GM18867 (cell line): ENCODE data around the gene SMIM11.

ENCODE experiments used
- ATAC-seq: cut with Tn5 transposase; IDR thresholded peaks from one replicate; pipeline ENCODE4 v1.9.1; 2021; ENCODE audit warnings: mild to moderate bottlenecking, moderate library complexity; ENCODE audit not compliant: unreplicated experiment

The SMIM11 gene, protein sequence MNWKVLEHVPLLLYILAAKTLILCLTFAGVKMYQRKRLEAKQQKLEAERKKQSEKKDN

GRCh38 chr21:34374940-34375618, at the start of gene SMIM11:
Gene SMIM11 (plus strand): TSS chr21:34375507. CDS start chr21:34379505, 3,998 bp downstream.
- peak; percentile 93 for ATAC-seq

- ATAC-seq = no peak
These were observed 45.3 kb upstream of the SMIM11 start for GRCh38 chr21:34330055-34330454.

DNA sequence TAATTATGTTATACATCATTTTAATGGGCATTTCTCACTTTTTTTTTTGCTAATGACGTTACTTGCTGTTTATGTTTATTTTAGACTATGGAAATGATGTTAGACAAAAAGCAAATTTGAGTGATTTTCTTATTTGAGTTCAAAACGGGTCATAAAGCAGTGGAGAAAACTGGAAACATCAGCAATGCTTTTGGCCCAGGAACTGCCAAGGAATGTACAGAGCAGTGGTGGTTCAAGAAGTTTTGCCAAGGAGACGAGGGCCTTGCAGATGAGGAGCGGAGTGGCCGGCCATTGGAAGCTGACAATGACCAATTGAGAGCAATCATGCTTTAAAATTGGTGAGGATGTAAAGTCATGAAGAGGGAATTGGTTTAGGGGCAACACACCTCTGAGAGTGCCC, 43.6 kb upstream of the SMIM11 start:
- ATAC-seq = no peak

- no peak for ATAC-seq
These were observed 43.0 kb upstream of the SMIM11 start for GRCh38 chr21:34332347-34332746.

GRCh38 chr21:34333121-34333739, 42.1 kb upstream of the SMIM11 start:
- ATAC-seq = no peak

- no peak for ATAC-seq
These were observed 40.0 kb upstream of the SMIM11 start for GRCh38 chr21:34335316-34335715.

DNA sequence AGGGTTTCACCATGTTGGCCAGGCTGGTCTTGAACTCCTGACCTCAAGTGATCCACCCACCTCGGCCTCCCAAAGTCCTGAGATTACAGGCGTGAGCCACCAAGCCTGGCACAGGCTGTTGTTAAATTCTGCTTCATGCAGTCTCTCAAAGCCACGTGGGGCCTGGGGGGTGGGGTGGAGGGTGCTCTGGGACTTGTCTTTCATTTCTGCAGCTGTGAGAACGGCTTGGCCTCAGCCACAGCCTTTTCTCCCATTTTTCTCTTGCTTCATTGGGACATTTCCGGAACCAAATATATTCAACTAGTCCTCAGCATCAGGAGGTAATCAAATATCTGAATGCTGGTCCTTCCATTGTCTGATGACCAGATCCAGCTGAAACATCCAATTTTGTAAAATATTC, 39.1 kb upstream of the SMIM11 start:
- ATAC-seq = no peak

DNA sequence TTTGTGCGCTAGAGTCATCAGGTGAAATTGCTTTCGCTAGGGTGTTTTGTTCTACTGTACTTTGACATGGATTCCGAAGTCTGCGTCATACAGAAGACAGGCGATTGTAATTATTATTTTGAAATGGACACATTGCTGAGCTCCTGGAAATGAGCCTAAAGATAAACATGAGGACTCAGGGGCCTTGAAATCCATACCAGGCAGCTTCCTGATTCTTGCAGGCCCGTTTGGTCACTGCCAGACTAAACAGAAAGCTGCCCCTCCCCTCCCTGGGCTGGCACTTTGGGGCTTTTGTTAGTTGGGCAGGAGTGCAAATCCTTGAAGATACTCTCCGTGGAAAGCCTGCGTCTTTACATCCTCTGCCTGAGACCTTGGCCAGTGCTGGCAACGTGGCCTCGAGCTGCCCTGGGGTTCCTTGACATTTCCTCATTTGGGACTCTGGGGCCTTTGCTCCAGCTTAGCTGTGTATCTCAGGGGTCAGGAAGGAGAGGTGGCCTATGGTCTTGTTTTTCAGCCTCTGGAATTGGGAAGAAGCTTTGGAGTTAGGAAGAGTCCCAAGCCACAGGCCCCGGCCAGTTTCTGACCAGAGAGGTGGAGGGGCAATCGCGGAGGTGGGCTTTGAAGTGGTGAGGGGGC, 38.4 kb upstream of the SMIM11 start:
- ATAC-seq = no peak

- no peak for ATAC-seq
These were observed 37.6 kb upstream of the SMIM11 start for GRCh38 chr21:34337741-34338140.

DNA sequence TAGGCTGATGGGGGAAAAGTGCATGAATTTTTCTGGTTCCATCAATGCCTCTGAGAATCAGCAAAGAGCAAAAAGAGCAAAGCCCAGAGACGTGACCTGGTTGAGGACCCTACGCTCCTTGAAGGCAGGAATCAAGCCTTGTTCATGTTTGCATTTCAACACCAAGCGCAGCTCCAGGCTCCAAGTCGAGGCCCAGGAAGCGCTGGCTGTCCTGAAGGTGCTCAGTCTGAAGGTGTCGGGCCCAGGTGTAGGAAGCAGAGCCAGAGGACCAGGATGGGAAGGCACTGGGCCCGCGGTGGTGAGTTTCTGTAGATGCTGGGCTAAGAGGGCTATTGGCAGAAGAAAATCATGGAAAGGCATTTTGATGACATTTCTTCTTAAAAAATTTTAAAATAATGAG, 37.1 kb upstream of the SMIM11 start:
- no peak for ATAC-seq

DNA sequence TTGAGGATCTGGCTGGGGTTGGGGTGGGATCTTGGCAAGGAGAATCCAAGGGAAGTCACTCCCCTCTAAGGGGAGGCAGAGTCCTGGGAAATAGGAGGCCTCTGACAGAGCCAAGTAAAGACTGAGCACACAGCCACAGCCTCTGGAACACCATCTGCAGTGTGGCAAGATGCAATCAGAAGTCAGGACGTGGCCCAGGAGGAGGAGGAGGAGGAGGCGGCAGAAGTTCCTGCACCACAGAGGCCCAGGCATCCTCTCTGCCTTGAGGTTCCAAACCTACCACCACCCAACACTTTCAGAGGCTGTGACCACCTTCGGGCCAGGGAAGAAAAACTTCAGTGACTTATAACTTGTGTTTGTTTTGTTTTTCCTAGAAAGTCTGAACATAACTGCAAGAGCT, 35.2 kb upstream of the SMIM11 start:
- no peak for ATAC-seq

DNA sequence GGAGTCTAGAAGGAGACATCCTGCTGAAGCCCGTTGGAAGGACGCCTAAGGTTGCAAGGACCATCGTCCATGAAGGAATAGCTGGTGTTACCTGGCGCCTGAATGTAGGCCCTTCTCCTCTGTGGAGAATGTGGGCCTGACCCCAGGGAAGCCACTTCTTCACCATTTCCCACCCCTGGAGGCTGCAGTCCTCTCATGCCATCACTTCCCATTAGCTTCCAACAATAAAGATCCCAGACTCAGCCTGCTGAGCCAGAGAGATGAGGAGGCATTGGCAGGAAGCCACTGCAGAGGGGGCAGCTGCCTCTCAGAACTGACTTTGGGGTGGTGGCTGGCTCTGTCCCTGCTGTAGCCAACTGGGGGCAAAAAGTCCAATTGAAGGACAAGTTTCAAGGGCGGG, 32.8 kb upstream of the SMIM11 start:
- ATAC-seq = no peak

DNA sequence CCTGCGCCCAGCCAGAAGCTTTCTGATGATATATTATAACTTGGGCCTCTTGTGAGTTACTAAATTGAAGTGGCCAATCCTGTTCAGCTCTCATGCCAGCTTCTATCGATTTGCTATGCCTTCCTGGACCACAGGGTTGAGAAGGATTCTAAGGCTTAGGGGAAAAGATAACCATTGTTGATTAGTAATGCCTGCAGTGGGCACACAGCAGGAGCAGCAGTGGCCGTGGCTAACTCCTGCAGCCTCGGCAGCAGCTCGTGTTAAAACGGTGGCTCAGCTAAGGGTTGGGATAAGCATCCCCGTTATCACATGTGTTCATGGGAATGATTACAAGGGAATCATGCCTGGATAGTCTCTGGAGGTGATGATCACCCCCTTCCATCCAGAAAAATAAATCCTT, 32.0 kb upstream of the SMIM11 start:
- ATAC-seq = no peak

- no peak for ATAC-seq
These were observed 31.4 kb upstream of the SMIM11 start for GRCh38 chr21:34343838-34344381.

- no peak for ATAC-seq
These were observed 30.7 kb upstream of the SMIM11 start for GRCh38 chr21:34344584-34344983.

- no peak for ATAC-seq
These were observed 30.0 kb upstream of the SMIM11 start for GRCh38 chr21:34345091-34345871.

DNA sequence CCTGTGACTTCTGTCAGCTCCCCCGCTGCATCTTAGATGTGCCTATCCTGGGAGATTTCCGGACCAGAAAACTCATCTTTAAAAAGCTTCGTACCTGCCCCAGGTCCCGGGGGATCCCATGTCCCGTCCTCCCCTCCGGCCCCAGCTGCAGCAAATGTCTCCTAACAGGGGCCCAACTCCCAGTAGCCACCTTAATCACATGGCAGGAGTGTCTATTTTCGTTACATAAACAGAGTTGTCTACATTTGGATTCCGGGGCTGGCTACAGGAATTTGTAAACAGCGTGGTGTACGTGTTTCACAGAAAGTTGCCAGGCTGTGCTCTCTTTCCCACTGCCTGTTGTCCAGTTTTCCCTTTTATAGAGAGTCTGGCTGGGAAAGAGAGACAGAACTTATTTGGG, 29.4 kb upstream of the SMIM11 start:
- no peak for ATAC-seq

- ATAC-seq = no peak
These were observed 26.3 kb upstream of the SMIM11 start for GRCh38 chr21:34348890-34349519.

- ATAC-seq = peak; percentile 92
These were observed 23.5 kb upstream of the SMIM11 start for GRCh38 chr21:34351786-34352241.

DNA sequence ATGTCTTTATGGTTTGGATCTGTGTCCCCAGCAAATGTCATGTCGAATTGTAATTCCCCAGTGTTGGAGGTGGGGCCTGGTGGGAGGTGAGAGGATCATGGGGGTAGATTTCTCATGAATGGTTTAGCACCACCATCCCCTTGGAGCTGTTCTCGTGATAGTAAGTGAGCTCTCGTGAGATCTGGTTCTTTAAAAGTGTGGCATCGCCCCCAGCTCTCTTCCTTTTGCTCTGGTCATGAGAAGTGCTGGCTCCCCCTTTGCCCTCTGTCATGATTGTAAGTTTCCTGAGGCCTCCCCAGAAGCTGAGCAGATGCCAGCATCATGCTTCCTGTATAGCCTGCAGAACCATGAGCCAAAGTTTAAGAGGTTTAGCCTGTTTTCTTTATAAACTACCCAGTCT, 22.8 kb upstream of the SMIM11 start:
- ATAC-seq = no peak

GRCh38 chr21:34353182-34353581, 22.1 kb upstream of the SMIM11 start:
- no peak for ATAC-seq
